Stimulated activated CD4-positive, alpha-beta T cell treated with anti-CD3 and anti-CD28 coated beads, TNF-alpha, amount 100 ng/mL, for 24 hours (primary cell): Measurements from ENCODE around the gene SDHB.

Experiments used
- DNase-seq, 3 experiments: peaks; one replicate each; pipeline ENCODE4 v3.0.0-alpha.2; 2020; ENCODE audit warnings: low read depth in 3 of 3

The SDHB gene

DNA sequence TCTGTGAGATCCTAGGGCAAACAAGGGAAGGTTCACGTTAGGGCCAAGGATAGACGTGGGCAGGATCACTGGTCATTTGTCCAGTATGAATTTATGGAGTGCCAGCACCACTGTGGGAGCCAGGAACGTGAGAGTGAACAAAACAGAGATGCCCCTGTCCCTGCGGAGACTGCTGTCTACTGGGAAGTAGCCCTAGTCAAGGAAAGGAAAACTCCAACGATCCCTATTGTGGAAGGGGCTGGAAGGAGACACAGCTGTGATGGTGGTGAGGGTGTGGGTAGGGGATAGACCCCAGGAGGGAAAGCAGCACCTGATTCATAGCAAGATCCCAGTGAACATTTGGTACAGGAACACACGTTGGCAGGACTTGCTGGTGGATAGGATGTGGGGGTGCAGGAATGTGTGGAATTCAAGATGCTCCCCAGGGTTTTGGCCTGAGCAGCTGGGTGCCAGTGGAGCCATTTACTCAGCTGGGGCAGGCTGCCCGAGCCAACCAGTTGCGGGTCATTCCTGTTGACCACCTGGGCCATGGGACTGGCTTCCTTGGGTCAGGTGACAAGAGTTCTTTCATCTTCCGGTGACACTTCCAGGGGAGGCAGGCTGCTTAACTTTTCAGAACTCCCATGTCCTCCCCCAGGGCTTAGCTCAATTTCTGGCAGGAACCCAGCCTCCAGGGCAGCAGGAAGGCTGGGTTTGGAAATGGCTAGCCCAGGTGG, 40.9 kb downstream of the SDHB start:
- DNase-seq: no peak

DNA sequence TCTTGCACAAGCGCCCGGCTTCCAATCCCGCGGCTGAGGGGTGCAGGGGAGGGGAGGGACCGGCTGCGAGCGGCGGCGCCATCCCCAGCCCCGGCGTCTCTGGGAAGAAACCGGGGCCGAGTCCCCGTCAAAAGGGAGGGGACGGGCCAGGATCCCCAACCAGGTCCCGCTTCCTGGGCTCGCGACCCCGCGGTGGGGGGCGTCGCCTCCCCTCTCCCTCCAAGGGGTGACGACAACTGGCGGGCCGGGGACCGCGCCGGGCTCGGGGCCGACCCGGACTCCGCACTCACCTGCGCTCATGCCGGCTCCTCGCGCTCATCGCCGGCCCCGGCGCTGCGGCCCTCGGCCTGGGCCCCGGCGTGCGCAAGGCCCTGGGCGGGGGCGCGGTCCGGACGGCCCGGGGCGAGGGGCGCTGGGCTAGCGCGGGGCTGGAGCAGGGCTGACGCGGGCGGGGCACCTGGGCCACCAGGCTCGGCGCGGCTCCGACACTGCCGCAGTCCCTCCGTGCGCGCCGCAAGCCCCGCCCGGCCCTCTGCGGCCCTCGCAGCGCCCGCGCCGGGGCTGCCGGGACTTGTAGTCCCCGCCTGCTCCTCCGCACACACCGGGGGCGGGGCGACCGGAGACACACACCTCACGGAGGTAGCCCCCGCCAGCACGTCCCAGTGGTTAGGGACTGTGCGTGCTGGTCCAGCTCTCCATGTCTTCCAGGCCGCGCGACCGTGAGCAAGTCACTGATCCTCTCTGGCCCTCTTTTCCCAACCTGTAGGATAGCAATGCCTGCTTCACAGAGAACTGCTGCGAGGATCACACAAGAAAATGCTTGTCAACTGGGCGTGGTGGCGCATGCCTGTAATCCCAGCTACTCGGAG, 42.2 kb downstream of the SDHB start, which contains the start of gene ATP13A2:
TSS of gene ATP13A2 (minus strand) at position 490 of the 869 bp plus-strand sequence. CDS start at position 300, 190 bp downstream.
- peak; percentile 65 to 82 (median 65) for DNase-seq

DNA sequence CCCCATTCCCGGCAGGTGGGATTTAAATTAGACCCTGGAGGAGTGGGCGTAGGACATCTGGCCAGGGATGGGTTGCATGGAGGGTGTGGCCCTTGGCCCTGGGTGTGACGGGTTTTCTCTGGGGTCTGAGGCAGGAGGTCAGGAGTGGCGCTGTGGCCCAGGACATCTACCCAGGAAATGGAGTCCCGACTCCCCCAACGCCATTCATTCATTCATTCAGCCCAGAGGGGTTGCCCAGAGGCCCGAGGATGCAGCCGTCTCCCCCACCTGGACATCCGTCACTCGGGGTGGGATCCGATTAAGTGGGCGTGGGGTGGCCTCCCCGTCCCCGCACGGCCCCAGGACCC, 42.8 kb downstream of the SDHB start:
- no peak for DNase-seq

DNA sequence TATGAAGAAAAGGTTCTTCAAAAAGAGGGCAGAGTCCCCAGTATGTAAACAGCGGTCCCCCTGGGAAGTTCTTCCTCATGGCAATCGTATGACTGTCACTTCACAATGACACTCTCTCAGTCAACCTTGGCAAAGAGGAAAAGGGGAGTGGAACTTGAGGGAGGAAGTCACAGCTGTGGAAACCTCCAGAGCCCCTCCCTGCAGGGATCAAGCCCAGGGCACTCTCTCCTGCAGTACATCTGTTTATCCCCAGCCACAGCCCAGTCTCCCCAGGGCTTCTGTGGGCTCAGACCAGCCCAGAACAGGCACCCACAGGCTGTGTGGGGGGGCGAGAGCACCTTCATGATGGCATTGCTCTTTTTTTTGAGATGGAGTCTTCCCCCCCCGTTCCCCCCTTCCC, 44.1 kb downstream of the SDHB start:
- no peak for DNase-seq

DNA sequence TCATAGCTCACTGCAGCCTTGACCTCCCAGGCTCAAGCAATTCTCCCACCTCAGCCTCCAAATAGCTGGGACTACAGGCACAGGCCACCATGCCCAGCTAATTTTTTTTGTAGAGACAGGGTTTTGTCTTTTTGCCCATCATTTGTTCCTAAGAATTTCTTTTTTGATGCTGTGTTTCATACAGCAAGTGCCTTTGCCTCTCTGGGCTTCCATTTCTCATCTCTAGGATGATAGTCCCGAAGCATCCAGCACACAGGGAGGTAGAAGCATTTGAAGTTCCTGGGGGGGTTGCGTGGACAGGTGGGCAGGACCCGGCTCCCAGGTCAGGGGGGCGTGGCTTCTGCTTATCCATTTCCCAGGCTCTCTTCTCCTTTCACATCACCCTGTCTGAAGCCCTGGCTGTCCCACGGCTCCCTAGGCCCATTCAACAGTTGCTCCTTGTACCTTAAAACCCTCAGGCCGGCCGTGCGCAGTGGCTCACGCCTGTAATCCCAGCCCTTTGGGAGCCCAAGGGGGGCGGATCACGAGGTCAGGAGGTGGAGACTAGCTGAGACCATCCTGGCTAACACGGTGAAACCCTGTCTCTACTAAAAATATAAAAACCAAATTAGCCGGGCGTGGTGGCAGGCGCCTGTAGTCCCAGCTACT, 45.5 kb downstream of the SDHB start:
- DNase-seq: no peak

DNA sequence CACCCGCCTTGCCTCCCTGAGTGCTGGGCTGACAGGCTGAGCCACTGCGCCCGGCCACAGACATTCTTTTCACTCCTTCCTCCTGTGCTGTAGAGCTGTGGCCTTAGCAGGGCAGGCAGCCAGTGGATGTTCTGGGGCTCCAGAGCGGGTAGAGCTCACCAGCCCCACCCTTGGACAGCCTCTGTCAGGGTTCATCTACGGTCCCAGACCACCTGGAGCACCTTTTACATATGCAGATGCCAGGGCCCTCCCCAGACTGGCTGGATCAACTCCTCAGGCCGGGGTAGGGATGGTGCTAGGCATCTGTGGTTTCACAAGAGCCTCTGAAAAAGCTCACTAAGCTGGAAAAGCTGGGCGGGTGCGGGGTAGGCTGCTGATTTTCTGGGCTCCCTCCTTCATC, 46.7 kb downstream of the SDHB start:
- DNase-seq: no peak

DNA sequence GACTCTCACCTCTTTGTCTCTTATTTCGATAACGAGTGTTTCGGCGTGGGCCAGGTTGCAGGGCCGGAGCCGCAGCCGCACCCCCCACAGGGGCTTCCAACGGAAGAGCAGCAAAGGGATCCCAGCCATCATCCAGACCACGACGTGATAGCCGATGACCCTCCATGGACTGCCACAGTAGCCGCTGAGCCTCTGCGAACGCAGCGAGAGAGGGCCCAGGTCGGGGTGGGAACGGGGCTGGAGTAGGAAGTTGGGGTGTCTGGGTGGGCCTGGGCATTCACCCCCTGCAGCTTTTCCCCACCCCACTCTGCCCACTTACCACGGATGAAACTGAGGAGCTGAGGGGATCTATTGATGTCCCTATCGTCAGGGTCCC, 48.5 kb downstream of the SDHB start:
- DNase-seq: no peak

DNA sequence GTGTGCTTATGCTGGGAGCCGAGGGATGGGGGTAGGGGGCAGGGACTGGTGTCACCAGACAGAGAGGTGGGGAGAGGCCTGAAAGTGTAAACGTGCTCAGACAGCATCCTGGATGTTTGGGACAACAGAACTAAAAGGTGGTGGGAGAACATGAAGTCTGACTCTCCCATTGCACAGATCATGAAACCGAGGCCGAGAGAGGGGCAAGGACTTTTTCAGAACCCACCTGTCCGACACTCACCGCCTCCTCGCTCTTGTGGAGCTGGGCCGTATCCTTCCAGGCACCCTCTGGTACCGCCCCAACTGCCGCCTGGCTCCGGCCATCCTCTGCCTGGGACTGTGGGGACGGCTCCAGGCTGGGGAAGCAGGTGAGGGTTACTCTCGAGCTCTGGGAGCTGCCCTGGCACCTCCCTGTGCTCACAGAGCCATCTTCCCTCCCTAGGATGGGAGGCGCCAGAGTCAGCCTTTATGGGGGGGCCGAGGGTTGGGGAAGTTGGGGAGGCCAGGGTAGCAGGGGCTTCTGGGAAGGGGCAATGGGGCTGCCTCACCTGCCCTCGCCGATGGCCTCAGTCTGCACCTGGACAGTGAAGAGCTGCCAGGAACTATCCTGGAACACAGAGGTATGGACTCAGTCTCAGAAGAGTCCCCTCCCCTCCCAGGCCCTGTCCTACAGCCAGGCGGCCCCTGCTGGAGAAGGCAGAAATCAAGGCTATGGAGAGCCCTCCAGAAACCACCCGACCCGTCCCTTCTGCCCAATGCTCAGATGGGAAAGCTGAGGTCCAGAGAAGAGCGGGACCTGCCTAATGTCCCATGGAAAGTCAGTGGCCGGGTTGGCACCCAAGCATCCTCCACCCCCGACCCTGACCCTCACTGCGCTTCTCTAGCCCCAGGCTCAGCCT, 49.1 kb downstream of the SDHB start:
- no peak for DNase-seq

DNA sequence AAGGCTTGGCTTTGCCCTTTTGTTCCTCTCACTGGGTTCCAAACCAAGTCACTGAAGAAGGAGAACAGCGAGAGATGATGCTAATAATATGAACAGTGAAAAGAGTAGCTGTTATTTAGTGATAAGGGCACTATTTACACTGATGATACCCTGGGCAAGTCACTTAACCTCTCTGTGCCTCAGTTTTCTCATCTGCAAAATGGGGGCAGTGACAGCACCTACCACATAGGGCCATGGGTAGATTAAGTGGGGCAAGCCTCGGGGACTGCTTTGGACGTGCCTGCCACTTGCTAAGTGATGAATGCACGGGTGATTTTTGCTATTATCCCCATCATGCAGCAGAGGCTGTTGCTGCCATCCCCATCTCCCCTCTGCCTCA, 51.3 kb downstream of the SDHB start:
- no peak for DNase-seq

DNA sequence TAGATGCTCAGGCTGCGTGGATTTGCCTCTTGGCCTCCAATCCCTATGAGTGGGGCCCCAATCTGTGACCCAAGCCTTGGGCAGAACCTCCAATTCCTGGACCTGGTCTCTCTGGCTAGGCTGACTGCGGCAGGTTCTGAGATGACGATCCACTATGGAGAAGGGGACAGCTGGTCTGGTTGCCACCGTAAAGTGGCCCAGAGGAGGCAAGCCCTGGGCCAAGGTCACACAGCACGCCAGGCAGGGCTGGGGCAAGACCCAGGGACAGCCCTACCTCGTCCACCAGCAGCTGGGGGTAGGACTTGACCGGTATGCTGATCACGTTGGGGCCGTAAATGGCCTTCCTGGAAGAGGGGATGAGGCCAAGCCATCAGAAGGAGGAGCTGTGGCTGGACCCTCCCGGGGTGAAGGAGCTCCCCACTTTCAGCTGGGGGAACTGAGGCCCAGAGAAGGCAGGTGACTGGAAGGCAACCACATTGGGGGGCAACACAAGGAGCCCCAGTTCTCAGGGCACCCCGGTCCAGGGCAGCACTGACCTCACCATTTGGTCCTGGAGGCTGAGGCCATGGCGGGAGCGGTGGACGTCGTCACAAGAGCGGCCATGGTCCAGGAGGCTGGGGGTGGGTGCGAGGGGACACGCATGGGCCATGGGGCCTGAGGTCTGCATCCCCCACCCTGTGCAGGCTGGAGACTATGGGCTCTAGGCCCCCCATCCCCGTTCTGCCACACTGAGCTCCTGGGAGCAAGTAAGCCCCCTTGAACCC, 51.9 kb downstream of the SDHB start:
- DNase-seq: no peak

DNA sequence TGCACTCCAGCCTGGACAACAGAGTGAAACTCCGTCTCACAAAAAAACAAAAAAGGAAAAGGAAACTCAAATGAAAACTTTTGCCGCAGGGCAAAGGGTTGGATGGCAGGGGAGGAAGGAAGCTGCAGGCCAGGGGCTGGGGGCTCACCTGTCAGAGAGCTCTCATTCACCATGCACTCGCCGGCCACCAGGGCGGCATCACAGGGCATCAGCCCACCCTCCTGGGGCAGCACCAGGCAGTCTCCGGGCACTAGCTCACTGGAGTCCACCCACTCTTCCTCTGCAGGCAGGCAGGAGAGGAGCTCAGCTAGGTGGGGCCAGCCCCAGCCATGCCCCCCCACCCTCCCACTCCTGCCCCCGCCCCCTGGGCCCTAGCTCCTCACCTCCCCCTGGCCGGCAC, 54.0 kb downstream of the SDHB start:
- DNase-seq: no peak

DNA sequence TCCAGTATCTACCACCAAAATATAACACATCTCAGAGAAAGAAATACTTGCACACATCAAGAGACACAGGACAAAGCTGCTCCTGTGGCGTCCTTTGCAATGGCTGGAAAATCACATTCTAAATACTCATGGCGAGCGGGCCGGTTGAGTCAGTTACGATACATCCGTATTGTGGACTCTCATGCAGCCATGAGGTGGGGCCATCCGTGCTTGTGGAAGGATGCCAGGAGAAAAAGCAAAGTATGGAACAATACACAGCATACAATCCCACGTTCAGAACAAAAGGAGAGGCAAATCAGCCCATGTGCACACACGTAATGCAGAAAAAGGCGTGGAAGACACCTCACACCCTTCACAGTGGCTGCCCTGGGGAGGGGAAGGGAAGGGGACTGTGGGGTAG, 55.2 kb downstream of the SDHB start:
- no peak for DNase-seq

DNA sequence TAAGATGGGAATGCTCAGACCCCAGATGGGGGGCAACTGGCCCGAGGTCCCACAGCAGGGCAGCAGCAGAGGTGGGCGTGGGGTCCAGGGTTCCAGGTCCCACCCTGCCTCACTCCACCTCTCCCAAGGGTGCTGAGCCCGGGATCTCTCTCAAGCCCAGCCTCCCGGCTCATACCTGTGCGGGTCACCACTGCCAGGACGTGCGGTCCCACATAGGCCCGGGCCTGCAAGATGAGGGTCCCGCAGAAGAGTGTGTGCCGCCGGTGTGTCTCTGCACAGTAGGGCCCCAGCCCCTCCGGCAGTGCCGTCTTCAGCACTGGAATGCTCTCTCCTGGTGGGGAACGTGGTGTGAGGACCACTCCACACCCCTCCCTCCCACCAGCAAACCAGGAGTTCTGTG, 57.0 kb downstream of the SDHB start:
- no peak for DNase-seq

DNA sequence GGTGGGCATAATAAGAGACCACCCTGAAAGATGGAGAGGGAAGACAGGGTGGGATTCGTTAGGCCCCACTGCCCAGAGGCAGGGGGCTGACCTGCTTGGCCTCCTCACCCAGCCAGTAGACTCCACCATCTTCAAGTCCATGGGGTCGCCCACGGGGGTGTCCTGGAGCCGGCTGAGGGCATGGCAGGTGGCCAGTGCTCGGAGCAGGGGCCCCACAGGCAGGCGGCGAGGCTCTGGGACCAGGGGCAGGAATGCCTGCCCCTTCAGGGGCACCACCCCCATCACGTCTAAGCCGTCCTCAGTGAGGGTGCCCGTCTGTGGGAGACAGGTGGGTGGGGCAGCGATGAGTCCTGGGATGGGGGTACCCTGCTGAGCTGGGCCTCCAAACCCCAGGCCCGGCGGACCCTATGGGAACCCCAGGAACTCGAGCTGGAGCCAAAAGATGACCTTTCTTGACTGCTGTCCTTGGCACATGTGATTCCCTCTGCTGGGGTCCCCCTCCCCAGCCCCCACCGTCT, 60.3 kb downstream of the SDHB start:
- no peak for DNase-seq

DNA sequence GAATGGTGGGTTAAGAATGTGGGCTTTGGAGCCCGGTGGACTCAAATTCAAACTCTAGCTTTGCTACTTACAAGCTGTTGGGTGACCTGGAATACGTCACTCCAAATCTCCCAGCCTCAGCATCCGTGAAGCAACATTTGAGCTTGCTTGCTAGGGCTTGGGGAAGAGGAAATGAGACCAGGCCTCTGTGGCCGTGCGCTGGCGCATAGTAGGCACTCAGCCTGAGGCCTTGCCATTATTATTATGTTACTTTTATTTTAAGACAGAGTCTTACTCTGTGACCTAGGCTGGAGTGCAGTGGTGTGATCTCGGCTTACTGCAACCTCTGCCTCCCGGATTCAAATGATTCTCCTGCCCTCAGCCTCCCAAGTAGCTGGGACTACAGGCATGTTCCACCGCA, 61.2 kb downstream of the SDHB start:
- DNase-seq: no peak

DNA sequence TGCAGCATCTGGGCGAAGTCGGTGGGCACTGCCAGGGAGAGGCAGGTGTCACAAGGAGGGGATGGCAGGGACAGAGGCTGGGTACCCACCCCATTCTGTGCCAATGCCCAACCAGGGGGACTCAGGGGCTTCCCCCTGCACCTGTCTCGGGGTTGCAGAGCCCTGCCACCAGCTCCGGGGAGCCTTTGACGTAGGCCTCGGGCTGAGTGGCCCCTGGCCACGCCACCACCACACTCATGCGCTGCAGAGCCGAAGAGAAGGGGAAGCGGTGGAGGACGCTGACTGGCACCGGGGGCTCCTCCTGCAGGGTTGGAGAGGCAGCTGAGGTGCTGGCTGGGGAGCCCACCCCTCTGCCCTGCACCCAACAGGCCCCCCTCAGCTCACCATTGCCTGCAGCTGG, 61.7 kb downstream of the SDHB start:
- DNase-seq: no peak

DNA sequence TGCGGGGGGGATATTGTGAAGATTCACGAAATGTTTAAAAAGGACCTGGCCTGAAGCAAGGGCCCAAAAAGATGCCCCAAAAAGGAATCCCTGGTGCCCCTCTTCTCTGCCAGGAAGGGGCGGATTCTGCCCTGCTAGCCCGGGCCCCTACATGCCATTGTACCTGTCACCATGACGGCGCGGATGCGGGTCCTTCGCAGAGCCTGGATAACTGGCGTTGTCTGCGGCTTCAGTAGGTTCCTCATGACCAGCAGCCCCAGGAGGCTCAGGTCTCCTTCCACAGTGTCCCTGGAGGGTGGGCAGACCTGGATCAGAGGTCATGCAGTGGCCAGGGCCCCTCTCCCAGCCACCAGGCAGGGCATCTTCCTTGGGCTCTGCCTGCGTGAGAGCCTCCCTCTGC, 62.3 kb downstream of the SDHB start:
- no peak for DNase-seq

DNA sequence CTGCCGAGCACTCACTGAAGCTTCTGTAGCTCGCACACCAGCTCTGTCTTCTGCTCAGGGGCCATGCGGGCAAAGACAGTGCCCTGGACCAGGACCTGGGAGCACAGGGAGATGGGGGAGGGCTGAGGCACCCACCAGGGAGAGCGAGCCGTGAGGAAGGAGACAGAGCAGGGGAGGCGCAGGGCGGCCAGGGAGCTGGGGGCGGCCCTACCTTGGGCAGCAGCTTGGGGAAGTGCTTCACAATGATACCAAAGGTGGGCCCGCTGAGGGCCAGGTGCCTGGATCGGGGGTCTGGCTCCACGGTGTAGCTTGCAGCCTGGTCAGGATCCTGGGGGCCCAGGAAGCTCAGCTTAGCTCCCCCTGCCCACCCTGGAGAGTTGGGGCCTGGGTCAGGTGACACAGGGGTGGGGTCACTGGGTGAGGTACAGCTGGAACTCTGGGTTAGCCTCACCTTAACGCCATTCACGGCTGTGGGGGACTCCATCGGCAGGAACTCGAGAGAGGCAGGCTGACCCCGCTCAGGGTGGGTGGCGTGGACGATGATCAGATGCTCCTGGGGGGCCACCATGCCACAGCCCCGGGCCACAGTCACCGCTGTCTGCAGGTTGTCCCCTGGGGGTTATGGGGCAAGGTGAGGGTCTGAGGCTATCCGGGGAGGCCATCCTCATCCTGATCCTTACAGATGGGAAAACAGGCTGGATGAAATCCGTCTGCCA, 64.0 kb downstream of the SDHB start:
- no peak for DNase-seq

DNA sequence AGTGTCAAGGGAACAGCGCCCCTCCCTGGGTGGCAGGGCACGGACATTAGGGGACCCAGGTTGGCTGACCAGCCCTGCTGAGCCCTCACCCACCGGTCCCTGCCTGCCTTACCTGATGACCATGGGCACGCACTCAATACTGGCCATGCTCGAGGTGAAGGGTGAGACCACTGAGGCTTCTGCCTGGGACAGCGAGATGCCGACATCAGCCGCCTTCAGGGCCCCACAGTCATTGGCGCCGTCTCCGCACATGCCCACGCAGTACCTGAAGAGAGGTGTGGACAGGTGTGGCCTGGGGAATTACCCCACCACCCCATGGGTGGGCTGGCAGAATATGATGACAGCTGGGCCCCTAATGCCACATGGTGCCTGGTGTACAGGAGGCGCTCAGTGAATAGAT, 65.6 kb downstream of the SDHB start:
- no peak for DNase-seq

DNA sequence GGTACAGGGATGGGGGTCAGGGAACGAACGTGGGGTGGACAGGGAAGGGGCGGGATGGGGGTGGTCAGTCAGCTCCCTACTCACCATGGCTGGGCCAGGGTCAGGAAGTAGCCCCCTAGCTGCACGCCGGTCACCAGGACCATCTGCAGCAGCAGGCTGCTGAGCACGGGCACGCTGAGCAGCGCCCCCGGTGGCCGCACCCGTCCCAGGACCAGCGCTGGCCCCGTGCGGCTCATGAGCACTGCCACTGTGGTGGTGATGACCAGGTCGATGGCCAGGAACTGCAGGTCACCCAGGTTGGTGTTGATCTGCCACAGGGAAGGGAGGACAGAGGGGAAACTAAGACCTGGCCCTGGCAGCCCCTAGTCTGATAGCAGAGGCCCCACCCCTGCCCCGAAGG, 66.9 kb downstream of the SDHB start:
- no peak for DNase-seq
